T-helper 2 cell (primary cell): Measurements from ENCODE around the gene GLS.

Experiments used
- DNase-seq, 5 experiments: peaks; one replicate each; pipeline versions ENCODE4 v3.0.0 to v3.0.0-alpha.2; 2012 to 2022

GLS gene

DNA sequence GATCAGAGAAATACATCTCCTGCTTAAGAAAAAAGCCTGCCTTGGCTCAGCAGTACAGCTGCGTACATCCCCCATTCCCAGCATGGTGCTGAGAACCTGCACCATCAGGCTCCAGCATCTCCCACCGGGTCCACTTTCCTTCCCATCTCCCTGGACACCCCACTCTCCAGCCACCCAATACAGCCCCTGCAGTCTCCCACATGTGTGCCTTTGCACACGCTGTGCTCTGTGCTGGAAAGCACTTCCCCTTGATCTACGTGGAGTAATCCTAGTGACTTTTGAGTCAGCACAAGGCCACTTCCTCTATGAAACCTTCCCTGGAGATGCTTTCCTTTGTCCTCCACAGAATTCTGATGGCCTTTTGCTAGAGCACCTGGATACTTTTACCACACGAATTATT, 116.3 kb downstream of the GLS start:
- DNase-seq, result no peak

DNA sequence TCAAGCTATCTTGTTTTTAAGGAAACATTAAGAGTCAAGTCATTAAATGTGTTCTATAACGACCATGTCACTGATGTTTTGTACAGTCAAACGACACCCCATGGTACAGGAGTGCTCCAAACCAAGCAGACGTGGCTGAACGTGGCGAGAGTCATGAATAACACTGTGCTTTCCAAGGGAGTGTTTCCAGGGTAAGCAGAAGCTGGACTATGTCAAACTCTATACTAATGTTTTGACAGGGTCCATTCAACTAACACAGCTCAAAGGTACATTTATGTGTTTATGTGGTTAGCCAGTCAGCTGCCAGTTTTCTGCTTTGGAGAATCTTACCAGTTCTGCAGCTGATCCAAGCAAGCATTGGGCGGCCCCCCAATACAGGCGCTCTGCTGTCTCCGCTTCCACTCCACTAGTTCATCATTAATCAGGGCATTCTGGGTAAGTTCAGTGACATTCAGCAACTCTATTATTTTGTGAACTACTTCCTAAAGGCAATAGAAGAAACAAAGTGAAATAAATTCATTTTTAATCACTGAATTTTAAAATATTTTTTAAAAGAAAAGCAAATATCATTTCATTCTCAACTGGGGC, 117.0 kb downstream of the GLS start:
- no peak for DNase-seq

DNA sequence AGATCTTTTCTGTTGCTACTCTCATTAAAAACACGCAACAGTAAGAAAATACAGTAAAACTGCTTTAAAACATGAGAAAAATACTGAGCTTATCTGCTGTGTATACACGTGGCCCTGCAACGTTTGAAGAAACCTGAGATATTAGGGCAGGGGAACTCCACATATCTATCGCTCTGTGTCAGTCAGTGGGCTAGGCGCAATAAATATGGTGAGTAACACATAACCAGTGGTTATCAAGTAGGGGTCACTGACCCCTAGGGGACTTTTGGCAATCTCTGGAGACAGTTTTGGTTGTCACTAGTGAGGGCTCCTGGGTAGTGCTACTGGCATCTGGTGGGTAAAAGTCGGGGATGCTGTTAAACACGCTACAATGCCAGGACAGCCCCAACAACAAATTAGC, 118.4 kb downstream of the GLS start:
- no peak for DNase-seq

DNA sequence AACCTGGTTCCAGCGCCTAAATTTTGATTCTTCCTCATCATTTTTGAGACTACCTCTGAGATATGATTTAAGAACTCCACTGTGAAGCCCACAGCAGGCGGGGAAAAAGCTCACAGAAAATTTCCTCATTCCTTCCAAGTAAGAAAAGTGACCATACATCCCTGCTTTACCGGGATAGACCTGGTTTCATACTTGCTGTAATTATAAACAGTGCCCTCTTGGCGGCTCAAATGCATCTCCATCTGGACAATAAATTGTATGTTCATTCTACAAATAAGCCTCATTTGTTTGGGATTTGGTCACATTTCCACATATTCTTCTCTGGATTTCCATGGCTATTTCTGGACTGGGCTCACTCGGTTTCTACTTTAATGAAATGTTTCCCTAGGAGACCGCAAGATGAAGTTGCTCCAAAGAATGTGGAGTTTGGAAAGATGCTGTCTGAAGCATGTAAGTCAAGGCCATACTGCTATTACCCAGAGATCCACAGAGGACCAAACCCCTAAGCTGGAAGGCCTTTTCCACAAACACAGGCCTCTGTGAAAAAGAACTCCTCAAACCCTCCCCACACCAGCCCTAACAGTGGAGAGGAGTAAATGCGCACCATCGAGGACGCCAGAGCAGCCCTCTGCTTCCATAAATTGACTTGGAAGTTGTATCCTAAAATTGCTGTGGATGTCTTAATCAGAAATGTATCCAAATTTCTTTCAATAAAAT, 119.5 kb downstream of the GLS start:
- no peak for DNase-seq

DNA sequence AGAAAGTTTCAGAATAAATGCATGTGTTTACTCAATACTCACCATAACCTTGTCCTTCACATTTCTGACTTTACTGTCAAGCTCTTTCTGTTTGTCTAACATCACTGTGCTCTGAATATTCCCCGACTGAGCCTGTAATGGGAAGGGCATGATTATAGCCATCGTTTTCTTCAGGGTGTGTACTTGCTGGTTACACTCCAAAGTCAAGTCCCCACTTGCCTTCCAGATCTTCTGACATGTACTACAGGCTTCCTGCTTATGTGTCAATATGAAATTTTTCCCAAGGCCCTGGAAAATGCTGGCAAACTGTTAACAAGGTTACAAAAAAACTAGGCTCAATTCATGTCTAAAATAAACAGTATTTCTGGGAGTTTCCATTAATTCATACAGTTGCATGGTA, 120.4 kb downstream of the GLS start:
- DNase-seq, result no peak

DNA sequence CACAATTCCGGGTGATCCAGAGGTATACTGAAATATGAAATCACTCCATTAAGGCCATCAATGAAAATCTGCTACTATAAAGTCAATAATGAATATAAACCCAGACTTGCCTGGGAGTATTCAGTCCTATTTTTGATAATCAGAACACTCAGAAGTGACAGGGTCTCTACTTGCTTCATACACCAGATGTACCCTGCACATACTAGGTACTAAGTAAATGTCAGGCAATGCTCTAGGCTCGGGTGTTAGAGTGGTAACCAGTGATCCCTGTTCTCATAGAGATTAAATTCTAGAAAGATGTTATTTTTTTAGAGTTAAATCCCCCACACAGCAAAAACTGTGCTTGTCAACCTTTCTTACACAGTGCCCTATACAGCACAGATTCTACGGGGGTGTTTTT, 121.0 kb downstream of the GLS start:
- no peak for DNase-seq

DNA sequence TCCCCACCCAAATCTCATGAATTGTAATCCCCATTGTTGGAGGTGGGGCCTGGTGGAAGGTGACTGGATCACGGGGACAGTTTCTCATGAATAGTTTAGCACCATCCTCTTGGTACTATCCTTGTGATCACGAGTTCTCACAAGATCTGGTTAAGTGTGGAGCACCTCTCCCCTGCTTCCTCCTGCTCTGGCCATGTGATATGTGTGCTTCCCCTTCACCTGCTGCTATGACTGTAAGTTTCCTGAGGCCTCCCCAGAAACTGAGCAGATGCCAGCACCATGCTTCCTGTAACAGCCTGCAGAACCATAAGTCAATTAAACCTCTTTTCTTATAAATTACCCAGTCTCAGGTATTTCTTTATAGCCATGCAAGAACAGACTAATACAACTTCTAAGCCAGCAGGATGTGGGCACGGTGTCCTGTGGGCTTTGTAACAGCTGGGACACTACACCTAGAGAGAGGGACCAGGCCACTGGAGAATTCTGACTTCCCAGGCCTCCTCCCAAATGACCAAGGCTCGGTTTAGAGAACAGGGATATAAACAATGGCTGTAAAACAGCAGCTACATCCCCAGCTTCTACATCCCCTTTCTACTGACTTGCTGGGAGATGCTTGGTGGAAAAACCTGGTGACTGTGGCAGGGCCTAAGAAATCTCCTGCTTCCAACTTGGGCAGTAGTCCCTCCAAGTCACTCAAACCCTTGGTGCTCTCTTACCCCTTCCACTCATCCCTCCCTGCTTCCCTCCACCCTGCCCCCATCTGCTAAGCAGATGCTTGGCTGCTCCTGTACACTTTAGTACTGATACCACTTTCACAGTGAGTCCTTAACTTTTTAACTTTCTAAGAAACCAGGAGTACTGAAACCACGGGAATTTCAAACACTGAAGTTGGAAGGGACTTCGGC, 123.0 kb downstream of the GLS start:
- DNase-seq, result no peak

DNA sequence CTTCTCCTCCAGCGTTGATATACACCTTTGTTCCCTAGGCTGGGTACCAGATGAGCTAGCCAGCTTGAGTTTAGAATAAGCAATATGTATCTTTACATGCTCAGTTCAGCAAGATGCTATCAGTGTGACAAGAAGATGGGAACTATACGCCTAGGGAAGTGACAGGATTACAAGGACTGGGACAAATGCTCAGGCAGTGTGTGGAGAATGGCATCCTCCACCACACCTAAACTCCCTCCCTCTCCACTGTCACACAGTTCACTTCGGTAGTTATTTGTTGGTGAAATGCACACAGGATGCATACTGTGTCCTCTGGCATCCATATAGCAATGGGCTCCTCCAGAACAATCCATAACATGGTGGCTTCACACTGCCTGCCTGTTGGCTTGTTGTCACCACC, 125.7 kb downstream of the GLS start:
- no peak for DNase-seq

DNA sequence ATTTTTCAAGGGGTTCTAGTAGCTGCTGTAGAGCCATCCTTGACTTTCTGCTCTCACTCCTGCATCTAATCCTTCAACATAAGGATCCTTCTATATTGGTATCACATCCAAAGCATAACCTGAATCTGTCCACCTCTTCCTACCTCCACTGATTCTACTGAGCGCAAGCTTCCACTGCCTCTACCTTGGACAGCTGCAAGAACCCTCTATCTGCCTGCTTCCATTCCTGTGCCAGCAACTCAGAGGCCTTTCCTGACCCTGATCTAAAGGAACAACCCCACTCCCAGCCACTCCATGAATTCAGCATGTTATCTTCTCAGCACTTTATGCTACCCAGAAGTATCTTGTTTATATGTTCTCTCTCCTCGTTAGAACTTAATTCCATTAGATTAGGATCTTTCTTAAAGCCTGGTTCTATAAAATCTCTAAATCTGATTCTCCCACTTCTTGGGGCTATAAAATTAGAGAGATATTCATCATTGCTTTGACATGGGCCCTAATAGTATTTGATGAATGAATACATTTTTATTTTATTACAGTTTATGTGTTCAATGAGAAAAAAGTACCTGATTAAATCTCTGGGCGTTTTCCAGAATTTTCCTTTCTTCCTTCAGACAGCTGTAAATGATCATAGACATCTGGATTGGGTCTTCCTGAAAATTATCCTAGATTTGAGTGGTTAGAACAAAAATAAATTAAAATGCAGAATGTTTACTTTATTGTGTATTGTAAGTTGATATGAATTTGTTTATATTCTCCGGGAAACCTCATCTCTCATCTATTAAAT, 126.6 kb downstream of the GLS start:
- no peak for DNase-seq

DNA sequence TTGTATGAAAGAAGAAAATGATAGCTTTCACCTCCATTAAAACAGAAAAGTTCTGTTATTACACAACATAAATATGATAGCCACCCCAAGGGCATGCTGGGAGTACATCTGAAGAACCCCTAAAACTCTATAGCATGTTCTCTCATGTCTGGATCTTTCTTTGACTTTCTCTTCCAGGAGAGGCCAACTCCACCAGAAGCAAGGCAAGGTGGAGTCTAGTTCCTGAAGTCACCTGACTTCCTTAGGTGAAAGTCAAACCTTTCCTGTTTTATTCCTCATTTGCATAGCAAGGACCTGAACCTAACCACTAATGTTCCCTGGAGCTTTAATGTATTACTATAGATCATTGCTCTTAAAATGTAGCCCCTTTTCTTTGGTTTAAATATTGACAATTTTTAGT, 127.7 kb downstream of the GLS start:
- no peak for DNase-seq

DNA sequence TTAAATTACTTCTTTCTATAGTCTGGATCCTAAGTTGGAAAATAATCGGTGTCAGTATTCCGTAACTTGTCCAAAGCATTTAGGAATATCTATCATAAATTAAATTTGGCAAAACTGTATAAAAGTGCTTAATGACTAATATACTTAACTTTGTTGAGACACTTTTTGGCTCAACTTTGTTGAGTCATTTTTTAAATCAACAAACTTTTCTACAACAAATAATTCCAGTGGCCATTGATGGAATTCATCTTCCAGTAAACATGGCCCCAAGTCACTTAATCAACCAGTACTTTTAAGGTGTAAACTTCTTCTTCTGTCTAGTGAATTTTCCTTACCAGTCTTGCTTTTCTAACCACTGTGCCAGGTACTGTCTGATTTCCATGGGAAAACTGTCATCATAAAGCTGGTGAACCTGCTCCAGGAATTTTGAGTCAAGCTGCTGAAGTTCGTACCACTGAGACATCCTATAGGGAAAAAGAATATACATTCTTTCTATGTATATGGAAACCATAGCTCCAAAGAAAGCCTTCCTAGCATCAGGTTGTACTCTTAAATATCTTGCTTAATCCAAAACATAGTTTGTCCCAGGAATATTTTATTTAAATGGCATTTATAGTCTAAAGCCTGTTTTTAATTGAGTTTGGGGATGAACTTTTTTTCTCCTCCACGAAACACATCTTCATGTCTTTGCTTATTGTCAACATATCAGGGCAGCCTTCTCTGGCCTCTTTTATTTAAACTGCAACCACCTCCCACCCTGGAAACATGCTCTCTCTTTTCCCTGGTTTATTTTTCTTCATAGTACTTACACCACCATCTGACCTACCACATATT, 129.1 kb downstream of the GLS start:
- no peak for DNase-seq

DNA sequence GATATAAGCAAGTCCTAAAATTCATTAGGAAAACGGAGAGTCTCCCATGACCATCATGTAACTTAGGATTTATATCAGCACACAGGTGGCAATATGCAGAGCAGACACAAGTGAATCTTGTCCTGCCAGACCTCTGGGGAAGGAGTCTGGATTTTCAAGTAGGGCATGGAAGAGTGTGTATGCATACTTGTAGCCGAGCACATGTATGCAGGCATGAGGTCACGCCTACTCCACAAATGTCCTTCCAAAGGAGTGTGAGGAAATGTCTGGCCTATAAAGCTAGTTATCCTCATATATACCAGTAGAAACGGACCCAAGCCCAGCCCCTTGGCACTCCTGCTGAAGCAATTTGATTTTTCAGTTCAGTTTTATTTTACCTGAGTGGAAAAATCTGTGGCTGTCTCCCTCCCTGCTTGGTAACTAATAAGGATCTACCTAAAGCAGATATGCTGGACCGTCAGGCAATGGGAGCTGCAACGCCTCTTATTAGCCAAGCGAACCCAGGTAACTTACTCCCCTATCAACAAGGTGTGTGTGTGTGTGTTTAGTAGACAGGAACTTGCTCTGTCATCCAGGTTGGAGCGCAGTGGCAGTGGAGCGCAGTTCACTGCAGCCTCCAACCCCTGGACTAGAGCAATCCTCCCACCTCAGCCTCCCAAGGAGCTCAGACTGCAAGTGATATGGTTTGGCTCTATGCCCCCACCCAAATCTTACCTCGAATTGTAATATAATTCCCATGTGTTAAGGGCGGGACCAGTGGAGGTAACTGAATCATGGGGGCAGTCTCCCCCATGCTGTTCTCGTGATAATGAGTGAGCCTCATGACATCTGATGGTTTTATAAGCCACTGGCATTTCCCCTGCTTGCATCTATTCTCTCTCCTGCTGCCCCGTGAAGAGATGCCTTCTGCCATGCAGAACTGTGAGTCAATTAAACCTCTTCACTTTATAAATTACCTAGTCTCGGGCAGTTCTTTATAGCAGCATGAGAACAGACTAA, 130.6 kb downstream of the GLS start:
- DNase-seq, result no peak

DNA sequence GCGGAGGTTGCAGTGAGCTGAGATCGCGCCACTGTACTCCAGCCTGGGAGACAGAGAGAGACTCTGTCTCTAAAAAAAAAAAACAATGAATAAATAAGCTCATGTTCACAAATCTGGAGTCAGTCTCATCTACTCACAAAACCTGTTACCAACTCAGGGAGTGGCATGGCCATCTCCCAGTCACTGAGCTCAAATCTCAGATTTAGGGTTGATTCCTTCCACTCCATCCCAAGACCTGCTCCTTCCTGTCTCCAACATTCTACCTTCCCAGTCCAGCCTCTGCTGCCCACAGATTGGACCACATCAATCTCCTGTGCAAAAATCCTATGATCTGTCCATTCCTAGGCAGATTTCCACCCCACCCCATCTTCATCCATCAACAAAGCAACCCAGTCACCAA, 131.7 kb downstream of the GLS start:
- no peak for DNase-seq

DNA sequence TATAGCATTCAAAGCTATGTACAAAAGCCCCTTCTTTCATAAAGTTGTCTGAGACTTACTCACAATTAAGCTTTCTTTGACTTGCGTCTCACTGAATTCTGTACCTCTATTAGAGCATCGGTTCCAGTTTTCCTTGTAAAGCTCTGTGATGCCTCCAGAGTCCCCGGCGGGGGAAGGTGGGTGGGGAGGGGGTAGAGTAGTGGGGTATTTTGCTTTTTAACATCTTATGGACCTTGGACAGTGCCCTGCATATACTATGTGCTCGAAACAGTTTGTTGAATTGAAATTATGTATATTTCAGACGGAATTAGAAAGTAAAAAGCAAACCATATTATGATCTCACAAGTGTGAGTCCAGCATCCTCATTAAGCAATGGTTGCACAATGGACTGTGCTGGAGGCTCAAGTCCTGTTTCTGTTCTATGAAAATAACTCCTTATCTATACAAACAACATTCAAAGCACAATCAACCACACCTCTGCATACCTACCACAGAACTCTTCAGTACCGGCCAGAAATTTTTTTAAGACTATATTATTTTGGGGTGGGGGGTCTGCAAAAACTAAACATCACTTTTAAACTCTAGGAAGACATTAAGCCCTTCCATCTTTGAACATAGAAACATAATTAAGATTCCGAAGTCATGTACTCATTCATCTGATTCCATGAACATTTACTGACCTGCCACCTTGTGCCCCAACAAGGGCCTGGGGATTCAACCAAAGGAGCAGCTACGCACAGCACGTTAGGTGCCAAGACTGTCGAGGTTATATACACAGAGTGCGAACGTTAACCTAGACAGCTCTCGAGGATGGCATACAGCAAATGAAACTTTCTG, 132.4 kb downstream of the GLS start:
- DNase-seq, result peak in 1 of 5 experiments; percentile 50

DNA sequence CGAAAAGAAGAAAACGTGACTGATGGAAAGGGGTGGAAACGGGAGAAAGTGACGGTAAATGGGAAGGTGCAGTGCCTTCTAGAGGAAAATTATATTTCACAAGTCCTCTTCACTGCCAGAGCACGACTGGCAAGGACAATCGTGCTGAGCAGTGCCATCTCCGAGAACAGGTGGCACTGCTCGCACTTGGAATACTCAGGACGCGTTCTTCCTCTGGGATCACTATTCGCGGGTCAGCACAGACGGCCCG, 133.0 kb downstream of the GLS start:
- peak in 1 of 5 experiments; percentile 34 for DNase-seq

DNA sequence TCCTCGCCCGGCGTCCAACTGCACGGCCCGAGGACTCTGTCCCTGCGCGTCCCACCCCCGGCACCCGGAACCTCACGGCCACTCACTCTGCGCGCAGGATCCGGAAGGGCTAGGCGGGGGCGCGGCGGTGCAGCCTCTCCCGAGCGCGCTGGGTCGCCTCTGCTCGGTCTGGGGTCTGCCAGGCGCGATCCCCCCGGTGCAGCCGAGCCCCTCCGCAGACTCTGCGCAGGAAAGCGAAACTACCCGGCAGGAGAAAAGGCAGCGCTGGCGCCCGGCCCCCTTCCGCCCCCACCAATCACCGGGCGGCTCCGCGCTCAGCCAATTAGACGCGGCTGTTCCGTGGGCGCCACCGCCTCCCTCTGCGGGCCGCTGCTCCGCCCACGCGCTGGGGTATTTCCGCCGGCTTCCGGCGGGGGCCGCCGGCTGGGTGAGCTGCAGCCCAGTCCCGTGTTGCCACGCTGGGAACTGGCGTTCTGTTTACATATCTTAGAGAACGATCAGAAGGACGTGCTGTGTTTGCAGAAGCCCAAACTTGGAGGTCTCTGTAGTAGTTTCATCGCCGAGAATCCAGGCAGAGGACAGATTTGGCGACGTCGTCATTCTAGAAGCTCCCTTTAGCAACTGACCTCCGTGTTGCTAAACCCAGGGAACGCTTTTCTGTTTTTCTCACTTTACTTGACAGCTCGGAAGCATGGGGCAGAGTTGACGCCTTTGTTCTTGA, 133.5 kb downstream of the GLS start, which contains the start of gene STAT1:
STAT1 (minus strand) TSS at position 240 of the 721 bp plus-strand sequence. CDS start 4,168 bp downstream, outside the sequence.
- peak; percentile 92 to 96 (median 93) for DNase-seq

DNA sequence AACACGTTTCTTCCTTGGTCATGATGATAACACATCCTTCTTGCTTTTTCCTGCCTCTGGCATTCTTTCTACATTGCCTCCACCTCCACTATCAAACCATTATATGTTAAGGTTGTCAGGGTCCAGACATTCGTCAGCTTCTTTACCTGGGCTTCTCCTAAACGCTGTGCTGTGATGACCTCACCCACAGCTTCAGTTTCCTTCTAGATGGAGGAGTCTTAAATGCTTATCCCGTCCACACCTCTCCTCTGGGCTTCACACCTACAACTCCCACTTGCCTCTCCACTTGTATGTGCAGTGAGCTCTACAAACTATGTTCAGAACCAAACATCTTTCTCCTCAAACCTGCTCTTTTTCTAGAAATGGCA, 134.0 kb downstream of the GLS start:
- no peak for DNase-seq
